GM19452 (cell line): ENCODE measurements around the gene TBX22.
"Not testable (repeated sequence)": the region's sequence is repeated elsewhere in the genome, so short reads cannot be mapped to it uniquely, and the experiment has no call there.

Experiments
- ATAC-seq: cut with Tn5 transposase; IDR thresholded peaks from one replicate; pipeline ENCODE4 v1.9.1; 2021; ENCODE audit not compliant: unreplicated experiment

TBX22 gene, protein sequence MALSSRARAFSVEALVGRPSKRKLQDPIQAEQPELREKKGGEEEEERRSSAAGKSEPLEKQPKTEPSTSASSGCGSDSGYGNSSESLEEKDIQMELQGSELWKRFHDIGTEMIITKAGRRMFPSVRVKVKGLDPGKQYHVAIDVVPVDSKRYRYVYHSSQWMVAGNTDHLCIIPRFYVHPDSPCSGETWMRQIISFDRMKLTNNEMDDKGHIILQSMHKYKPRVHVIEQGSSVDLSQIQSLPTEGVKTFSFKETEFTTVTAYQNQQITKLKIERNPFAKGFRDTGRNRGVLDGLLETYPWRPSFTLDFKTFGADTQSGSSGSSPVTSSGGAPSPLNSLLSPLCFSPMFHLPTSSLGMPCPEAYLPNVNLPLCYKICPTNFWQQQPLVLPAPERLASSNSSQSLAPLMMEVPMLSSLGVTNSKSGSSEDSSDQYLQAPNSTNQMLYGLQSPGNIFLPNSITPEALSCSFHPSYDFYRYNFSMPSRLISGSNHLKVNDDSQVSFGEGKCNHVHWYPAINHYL

DNA sequence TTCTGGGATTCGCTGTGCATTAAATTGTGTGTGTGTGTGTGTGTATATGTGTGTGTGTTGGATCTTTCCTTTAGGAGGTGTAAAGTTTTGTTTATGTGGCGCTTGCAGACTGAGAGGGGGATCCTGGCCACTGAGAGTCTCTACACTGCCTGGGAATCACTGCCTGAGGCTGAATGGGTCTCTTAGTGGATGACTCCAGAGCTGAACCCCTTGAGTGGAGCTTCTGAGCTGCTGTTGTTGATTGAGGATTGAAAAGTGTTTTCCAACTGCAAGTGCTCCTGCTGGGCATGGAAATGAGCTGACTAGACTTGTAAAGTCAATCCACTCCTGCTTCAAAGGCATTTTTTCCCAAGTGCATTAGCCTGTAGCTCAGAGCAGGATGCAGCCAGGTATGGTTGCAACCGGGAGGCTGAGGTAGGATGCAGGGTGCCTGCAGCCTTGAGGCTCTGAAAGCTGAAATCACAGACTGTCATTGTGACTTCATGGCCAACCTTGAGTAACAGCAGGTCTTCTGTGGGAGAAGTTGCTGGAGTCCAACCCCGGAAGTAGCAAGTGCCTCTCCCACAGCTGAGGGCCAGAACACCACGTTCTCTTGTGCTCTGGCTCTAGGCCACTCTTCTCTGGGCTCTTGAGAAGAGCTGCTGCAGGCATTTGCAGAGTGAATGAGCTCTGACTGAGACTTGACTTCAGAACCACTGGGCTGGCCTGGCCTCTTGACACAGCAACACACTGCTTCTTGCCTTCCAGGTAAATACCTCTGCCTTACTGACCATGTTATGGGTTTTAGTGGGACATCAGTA, at the start of gene TBX22:
TBX22 (plus strand) TSS at position 613 of the 800 bp plus-strand sequence. CDS start 7,517 bp downstream, outside the sequence.
- ATAC-seq = no peak

DNA sequence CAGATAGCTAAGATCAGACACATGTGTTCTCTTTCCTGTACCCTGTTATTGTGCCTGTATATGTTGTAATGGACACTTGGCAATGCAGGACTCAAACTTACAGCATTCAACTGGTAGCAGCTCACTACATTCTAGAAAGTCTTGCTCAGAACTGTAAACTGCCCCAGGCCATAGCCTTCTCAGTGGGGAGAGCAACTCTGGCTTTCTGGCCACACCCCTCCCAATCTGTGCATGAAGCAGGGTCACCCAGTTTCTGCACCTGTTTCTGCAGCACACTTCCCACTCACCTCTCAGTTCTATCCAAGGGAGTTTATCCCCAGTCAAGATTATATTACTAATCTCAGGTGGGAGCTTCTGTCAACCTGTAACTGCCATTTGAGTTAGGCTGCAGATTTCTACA, 38.9 kb upstream of the TBX22 start:
- ATAC-seq = no peak

DNA sequence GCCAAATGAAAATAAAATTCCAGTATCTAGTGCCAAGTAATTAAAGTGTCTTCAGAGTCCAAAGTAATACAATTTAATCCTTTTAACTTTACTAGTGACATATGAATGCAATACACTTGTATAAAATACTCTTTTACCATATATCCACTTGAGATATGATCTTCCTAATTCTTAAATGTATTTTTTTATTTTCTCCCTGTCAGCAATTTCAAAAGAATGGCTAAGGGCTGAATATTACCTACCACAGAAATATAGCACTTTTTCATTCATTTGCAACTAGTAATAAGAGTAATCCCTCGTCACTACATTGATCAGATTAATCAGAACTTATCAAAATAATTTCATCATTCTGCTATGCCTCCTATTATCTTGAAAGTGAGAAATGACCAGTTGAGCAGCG, 10.1 kb upstream of the TBX22 start:
- no peak for ATAC-seq

DNA sequence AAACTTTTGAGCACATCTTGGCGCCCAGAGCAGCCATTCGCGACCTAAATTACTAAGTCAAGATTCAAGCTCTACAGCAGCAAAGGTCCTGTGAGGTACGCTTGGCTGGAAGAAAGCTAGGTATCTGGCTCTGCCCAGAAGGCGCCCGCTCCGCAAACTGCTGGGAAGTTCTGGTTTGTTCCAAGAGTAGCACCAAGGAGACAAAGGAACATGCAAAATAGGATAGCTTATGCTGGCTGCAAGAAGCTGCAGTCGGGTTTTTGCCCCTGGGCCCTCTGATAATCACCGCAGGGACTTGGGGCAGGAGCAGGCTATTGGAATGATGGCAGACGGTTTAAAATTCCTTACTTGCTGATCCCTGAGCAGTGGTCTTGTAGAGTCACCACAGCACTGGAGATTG, 3.0 kb upstream of the TBX22 start:
- ATAC-seq = no peak

DNA sequence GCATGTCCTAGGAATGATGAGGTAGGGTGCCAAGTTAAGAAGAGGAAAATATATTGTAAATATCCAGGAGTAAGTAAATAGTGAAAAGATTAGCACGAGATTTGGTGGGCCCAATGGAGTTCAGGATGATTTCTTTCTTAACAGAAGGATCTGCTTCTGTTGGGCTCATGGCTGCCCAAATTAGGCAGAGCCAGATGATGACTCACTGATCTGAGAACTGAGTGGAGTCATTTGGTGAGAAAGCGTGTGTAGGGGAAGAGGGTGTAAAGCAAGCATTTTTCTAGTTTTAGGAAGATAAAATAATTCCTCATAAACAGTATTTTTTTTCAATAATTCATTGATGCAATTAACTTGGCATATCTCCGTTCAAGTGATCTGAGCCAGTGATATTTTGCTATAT, 1.6 kb downstream of the TBX22 start:
- ATAC-seq = no peak

DNA sequence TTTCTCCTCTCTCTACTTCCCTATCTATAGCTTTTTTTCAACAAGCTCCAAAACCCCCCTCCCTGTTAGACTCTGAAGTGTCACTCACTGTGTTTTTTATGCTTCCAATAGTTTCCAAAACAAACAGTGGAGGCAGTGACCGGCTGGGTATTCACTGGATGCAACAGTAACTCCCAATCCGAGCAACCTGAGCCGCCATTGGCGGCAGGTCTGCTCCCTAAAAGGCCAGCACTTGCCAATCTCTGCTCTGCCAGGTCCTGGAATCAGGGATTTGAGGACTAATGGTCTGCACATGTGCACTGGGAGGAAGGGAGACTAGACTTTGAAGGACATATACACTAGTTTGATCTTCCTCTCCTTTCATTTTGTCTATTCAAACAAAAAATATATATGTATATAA, 7.1 kb downstream of the TBX22 start:
- no peak for ATAC-seq

DNA sequence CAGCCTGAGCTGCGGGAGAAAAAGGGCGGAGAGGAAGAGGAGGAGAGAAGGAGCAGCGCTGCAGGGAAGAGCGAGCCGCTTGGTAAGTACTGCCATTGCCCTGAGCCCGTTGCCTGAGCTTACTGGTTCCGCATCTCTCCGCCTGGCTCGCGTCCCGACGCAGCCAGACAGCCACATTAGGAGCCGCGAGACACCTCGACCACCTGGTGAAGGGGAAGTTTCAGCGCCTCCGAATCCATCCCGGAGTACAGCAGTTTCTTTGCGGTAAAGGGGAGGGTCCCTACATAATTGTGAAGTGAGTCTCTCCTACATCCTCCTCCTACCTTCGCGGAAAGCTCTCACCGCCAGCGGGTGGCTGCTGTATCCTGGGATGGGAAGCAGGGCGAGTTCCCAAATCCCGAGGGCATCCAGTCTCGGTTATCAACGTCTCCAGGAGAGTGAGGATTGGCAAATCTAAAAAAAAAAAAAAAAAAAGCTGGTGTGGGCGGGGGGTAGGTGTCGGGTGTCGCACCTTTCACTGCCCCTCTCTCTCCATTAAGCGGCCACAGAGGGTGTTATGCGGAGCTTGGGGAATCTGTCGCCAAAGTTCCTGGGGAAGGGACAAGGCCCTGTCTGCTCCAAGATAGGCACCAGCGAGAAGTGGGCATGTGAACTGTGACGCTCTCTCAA, 7.9 kb downstream of the TBX22 start:
- ATAC-seq = no peak

DNA sequence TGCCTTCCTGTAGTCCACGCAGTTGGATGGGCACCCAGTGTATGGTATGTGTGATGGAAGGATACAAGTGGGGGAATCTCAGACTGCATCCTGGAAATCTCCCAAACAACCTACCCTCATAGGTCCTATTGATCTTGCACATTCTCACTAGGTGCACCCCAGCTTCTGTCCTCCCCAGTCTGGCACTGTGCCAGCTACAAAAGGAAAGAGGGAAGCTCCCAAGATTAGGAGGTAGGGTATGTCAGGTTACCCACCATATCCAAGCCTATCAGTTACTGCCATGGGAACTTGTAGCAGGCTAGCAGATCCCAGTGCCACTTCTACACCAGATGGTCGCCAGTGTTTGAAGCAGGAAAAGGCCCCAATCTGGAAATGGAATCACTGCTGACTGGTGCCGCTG, 11.6 kb downstream of the TBX22 start:
- ATAC-seq = no peak

DNA sequence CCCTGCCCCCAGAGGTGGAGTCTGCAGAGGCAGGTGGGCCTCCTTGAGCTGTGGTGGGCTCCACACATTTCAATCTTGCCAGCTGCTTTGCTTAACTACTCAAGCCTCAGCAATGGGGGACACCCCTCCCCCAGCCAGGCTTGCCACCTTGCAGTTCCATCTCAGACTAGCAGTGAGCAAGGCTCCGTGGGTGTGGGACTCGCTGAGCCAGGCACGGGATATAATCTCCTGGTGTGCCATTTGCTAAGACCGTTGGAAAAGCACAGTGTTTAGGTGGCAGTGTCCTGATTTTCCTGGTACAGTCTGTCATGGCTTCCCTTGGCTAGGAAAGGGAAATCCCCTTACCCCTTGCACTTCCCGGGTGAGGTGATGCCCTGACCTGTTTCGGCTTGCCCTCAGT, 51.6 kb downstream of the TBX22 start:
- not testable (repeated sequence) for ATAC-seq

DNA sequence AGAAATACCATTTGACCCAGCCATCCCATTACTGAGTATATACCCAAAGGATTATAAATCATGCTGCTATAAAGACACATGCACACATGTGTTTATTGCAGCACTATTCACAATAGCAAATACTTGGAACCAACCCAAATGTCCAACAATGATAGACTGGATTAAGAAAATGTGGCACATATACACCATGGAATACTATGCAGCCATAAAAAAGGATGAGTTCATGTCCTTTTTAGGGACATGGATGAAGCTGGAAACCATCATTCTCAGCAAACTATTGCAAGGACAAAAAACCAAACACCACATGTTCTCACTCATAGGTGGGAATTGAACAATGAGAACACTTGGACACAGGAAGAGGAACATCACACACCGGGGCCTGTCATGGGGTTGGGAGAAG, 61.1 kb downstream of the TBX22 start:
- not testable (repeated sequence) for ATAC-seq
